ENCODE results near the gene GREB1L.

GREB1L gene

DNA sequence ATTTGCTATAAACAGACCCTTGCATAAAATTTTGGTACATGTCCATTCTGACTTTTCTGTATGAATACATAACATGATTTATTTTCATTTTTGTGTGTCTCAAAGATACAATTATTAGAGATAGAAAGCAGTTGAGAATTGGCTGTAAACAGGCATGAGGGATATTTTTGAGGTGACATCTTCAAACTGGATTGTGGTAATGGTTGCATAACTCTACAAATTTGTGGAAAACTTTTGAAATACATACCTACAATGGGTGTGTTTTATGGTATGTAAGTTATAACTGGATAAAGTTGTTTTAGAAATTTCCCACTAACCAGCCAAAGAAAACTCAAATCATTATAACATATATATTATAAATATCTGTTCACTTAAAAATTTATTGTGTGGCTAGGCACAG is 39.6 kb downstream of the GREB1L start:
- H3K9me2 ChIP-seq (ENCODE audit: low read depth, low read length): no peaks in the 10 kb centered on the region
- H3K36me3 ChIP-seq (ENCODE audit: insufficient read depth, low read length): no peaks in the 10 kb centered on the region
- no peaks in the 10 kb centered on the region for H3K9me3 ChIP-seq (ENCODE audit: low read length)
- H3K4me3 ChIP-seq (ENCODE audit: low read depth, low read length, poor library complexity, severe bottlenecking): no peak overlapping the region
- H3K9ac ChIP-seq (ENCODE audit: low read length): no peak overlapping the region
- H2AFZ ChIP-seq (ENCODE audit: low read length): no peak overlapping the region
- TF ChIP-seq EZH2 (IDR thresholded peaks at IDR 0.05; ENCODE audit: borderline replicate concordance, low read length): no peak
- TF ChIP-seq, protein P1, sequence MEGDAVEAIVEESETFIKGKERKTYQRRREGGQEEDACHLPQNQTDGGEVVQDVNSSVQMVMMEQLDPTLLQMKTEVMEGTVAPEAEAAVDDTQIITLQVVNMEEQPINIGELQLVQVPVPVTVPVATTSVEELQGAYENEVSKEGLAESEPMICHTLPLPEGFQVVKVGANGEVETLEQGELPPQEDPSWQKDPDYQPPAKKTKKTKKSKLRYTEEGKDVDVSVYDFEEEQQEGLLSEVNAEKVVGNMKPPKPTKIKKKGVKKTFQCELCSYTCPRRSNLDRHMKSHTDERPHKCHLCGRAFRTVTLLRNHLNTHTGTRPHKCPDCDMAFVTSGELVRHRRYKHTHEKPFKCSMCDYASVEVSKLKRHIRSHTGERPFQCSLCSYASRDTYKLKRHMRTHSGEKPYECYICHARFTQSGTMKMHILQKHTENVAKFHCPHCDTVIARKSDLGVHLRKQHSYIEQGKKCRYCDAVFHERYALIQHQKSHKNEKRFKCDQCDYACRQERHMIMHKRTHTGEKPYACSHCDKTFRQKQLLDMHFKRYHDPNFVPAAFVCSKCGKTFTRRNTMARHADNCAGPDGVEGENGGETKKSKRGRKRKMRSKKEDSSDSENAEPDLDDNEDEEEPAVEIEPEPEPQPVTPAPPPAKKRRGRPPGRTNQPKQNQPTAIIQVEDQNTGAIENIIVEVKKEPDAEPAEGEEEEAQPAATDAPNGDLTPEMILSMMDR (IDR thresholded peaks at IDR 0.05; ENCODE audit: low read length): no peak
- H3K79me2 ChIP-seq (ENCODE audit: insufficient read depth, low read length): no peaks in the 10 kb centered on the region
- no peaks in the 10 kb centered on the region for H3K27me3 ChIP-seq (ENCODE audit: insufficient read depth, low read length)
- no peaks in the 10 kb centered on the region for H3F3A ChIP-seq (ENCODE audit: insufficient read depth, low read length)
- no peak overlapping the region for H3K27ac ChIP-seq (ENCODE audit: low read depth, low read length, poor library complexity, severe bottlenecking)
- H3K4me1 ChIP-seq (ENCODE audit: insufficient read depth, low read length, severe bottlenecking): no peaks in the 10 kb centered on the region
- no peaks in the 10 kb centered on the region for H4K20me1 ChIP-seq (ENCODE audit: insufficient read depth, low read length)
- no peak overlapping the region for H3K4me2 ChIP-seq (ENCODE audit: low read length)

DNA sequence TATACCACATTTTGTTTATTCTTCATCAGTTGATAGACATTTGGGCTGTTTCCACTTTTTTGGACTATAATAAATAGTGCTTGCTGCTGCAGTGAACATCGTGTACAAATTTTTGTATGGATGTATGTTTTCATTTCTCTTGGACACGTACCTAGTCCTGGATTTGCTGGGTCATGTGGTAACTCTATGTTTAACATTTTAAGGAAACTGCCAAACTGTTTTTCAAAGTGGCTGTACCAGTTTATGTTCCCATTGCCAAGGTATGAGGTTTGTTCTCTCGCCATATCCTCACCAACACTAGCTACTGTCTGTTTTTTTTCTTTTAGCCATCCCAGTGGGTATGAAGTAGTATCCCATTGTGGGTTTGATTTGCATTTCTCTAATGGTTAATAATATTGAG is 42.5 kb downstream of the GREB1L start:
- H3F3A ChIP-seq (ENCODE audit: insufficient read depth, low read length): no peaks in the 10 kb centered on the region
- H3K27ac ChIP-seq (ENCODE audit: low read depth, low read length, poor library complexity, severe bottlenecking): no peak overlapping the region
- H4K20me1 ChIP-seq (ENCODE audit: insufficient read depth, low read length): no peaks in the 10 kb centered on the region
- H3K9me3 ChIP-seq (ENCODE audit: low read length): no peaks in the 10 kb centered on the region
- no peak overlapping the region for H3K9ac ChIP-seq (ENCODE audit: low read length)
- no peaks in the 10 kb centered on the region for H3K79me2 ChIP-seq (ENCODE audit: insufficient read depth, low read length)
- no peaks in the 10 kb centered on the region for H3K4me1 ChIP-seq (ENCODE audit: insufficient read depth, low read length, severe bottlenecking)
- no peak overlapping the region for H2AFZ ChIP-seq (ENCODE audit: low read length)
- no peaks in the 10 kb centered on the region for H3K36me3 ChIP-seq (ENCODE audit: insufficient read depth, low read length)
- no peak overlapping the region for H3K4me3 ChIP-seq (ENCODE audit: low read depth, low read length, poor library complexity, severe bottlenecking)
- TF ChIP-seq, protein P1 (IDR thresholded peaks at IDR 0.05; ENCODE audit: low read length): no peak
- TF ChIP-seq EZH2 (IDR thresholded peaks at IDR 0.05; ENCODE audit: borderline replicate concordance, low read length): no peak
- no peak overlapping the region for H3K4me2 ChIP-seq (ENCODE audit: low read length)
- H3K27me3 ChIP-seq (ENCODE audit: insufficient read depth, low read length): no peaks in the 10 kb centered on the region
- H3K9me2 ChIP-seq (ENCODE audit: low read depth, low read length): no peaks in the 10 kb centered on the region

DNA sequence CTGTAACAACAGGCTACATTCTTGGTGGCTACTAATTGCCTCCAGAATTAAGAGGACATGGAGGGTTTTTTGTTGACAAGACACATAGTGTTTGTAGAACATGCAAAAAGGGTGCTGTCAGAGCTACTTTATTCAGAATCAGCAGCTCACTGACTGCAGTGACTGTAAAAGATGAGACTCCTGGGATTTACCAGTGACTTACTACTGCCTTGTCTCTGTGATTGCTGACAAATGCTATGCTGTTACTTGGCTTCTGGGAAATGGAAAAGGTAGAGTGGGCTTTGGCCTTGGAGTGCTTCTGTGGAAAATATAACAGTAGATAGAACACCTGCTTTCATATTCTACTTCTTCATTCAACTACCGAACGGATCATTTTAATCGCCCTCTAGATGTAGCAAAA is 47.8 kb downstream of the GREB1L start:
- H3K27me3 ChIP-seq (ENCODE audit: insufficient read depth, low read length): no peaks in the 10 kb centered on the region
- no peaks in the 10 kb centered on the region for H3K9me2 ChIP-seq (ENCODE audit: low read depth, low read length)
- no peaks in the 10 kb centered on the region for H4K20me1 ChIP-seq (ENCODE audit: insufficient read depth, low read length)
- no peak overlapping the region for H3K4me2 ChIP-seq (ENCODE audit: low read length)
- H3K4me3 ChIP-seq (ENCODE audit: low read depth, low read length, poor library complexity, severe bottlenecking): no peak overlapping the region
- H3K36me3 ChIP-seq (ENCODE audit: insufficient read depth, low read length): no peaks in the 10 kb centered on the region
- no peaks in the 10 kb centered on the region for H3K4me1 ChIP-seq (ENCODE audit: insufficient read depth, low read length, severe bottlenecking)
- H3F3A ChIP-seq (ENCODE audit: insufficient read depth, low read length): no peaks in the 10 kb centered on the region
- H3K9ac ChIP-seq (ENCODE audit: low read length): no peak overlapping the region
- TF ChIP-seq, protein P1 (IDR thresholded peaks at IDR 0.05; ENCODE audit: low read length): no peak
- no peak for TF ChIP-seq EZH2 (IDR thresholded peaks at IDR 0.05; ENCODE audit: borderline replicate concordance, low read length)
- H2AFZ ChIP-seq (ENCODE audit: low read length): no peak overlapping the region
- H3K27ac ChIP-seq (ENCODE audit: low read depth, low read length, poor library complexity, severe bottlenecking): no peak overlapping the region
- H3K9me3 ChIP-seq (ENCODE audit: low read length): no peaks in the 10 kb centered on the region
- H3K79me2 ChIP-seq (ENCODE audit: insufficient read depth, low read length): no peaks in the 10 kb centered on the region
